ENCODE measurements around the gene PDE5A.

DNA sequence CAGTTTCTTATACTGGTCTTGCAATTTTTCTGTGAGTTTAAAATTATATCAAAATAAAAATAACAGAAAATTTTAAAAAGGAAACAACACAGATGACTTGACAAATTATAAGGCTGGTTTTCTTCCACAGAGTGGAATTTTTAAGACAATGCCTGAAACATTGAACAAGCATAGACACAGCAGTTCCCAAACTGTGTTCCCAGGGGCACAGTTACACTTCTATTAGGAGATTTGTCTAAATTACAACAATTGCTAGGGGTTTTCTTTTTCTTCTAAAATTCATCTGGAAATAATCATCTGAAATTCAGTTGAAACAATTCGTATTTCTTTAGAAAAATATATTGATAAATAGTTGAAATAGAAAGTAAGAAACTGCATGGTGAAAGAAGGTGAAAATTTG is 26.2 kb downstream of the PDE5A start:
- TF ChIP-seq, protein P1, sequence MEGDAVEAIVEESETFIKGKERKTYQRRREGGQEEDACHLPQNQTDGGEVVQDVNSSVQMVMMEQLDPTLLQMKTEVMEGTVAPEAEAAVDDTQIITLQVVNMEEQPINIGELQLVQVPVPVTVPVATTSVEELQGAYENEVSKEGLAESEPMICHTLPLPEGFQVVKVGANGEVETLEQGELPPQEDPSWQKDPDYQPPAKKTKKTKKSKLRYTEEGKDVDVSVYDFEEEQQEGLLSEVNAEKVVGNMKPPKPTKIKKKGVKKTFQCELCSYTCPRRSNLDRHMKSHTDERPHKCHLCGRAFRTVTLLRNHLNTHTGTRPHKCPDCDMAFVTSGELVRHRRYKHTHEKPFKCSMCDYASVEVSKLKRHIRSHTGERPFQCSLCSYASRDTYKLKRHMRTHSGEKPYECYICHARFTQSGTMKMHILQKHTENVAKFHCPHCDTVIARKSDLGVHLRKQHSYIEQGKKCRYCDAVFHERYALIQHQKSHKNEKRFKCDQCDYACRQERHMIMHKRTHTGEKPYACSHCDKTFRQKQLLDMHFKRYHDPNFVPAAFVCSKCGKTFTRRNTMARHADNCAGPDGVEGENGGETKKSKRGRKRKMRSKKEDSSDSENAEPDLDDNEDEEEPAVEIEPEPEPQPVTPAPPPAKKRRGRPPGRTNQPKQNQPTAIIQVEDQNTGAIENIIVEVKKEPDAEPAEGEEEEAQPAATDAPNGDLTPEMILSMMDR (IDR thresholded peaks at IDR 0.05; ENCODE audit: low read length) = no peak
- TF ChIP-seq EZH2 (optimal IDR thresholded peaks at IDR 0.05; ENCODE audit: low read depth, low read length) = no peak

Data from MM.1S (cell line).